Regular cardiac myocyte (primary cell): Measurements from ENCODE around the gene IL9. TPM values are rescaled to one million over a fixed set of nuclear protein-coding genes. Genes with fewer than 3 reads are reported as not detected.

Experiments
- total RNA-seq: library from RNA; depleted of rRNA; stranded (reverse); fragments of >200 nt; gene quantifications from 2 replicates; pipeline ENCODE4 v1.2.3, GENCODE V29; 2014

Gene IL9
- not detected in 2 replicates for total RNA-seq

DNA sequence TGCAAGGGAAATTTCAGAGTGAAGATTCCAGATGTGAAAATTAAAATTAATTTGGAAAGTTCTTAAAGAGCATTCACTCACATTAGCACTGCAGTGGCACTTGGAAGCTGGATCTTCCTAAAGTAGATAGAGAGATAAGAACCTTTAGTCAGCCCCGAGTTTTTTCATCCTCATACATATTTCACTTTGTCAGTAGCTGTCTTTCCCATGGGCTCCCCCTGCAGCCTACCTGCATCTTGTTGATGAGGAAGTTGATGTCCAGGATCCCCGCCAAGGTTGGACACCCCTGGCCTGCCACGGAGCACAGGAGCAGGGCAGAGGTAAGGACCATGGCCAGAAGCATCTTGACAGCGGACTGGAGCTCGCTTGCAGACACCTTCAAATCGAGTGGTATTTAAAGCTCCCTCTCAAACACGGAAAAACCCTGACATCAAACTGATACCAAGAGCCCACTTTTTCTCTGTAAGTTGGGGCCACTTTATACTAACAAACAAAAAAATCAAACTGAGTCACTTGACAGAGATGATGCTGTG is at the start of gene IL9:
Gene IL9 (minus strand): TSS at position 368 of the 533 bp plus-strand sequence. CDS start 25 bp downstream, at position 343.

Other genes with a start within 250 kb of the IL9 start
- gene SLC25A48, start 61.2 kb downstream of the IL9 start, total RNA-seq, result not detected in 2 replicates
- not detected in 2 replicates for gene LECT2, start 59.1 kb upstream of the IL9 start, total RNA-seq
- gene TGFBI, start 133.1 kb upstream of the IL9 start, total RNA-seq, result 601 and 2,751 TPM in 2 replicates
- gene SMAD5, start 237.0 kb upstream of the IL9 start, total RNA-seq, result 48.2 and 49.7 TPM in 2 replicates